Measurements from ENCODE around the gene PLS3.
"Not testable (repeated sequence)": the region's sequence is repeated elsewhere in the genome, so short reads cannot be mapped to it uniquely, and the experiment has no call there.

Gene PLS3

GRCh38 chrX:115616943-115617563 lies 56.1 kb downstream of the PLS3 start:
- DNase-seq = no peak

- no peak for DNase-seq
Observed at GRCh38 chrX:115622534-115622933, 61.6 kb downstream of the PLS3 start.

- DNase-seq = no peak
Observed at GRCh38 chrX:115624916-115625315, 63.9 kb downstream of the PLS3 start.

- DNase-seq = no peak
Observed at GRCh38 chrX:115625572-115626301, 64.8 kb downstream of the PLS3 start.

- DNase-seq = no peak
Observed at GRCh38 chrX:115630204-115630603, 69.2 kb downstream of the PLS3 start.

GRCh38 chrX:115632455-115632854 lies 71.5 kb downstream of the PLS3 start:
- no peak for DNase-seq

GRCh38 chrX:115633397-115633796 lies 72.4 kb downstream of the PLS3 start:
- not testable (repeated sequence) for DNase-seq

- DNase-seq = no peak
Observed at GRCh38 chrX:115639334-115639880, 78.4 kb downstream of the PLS3 start.

GRCh38 chrX:115642311-115642710 lies 81.3 kb downstream of the PLS3 start:
- no peak for DNase-seq

- peak; percentile 37 for DNase-seq
Observed at GRCh38 chrX:115642895-115643530, 82.0 kb downstream of the PLS3 start.

- not testable (repeated sequence) for DNase-seq
Observed at GRCh38 chrX:115644397-115644796, 83.4 kb downstream of the PLS3 start.

- DNase-seq = no peak
Observed at GRCh38 chrX:115649461-115650063, 88.6 kb downstream of the PLS3 start.

- DNase-seq = no peak
Observed at GRCh38 chrX:115650449-115650848, 89.5 kb downstream of the PLS3 start.

GRCh38 chrX:115650916-115651315 lies 89.9 kb downstream of the PLS3 start:
- no peak for DNase-seq

GRCh38 chrX:115652221-115652620 lies 91.2 kb downstream of the PLS3 start:
- no peak for DNase-seq

- DNase-seq = no peak
Observed at GRCh38 chrX:115665122-115665521, 104.1 kb downstream of the PLS3 start.

GRCh38 chrX:115679460-115679859 lies 118.5 kb downstream of the PLS3 start:
- no peak for DNase-seq

GRCh38 chrX:115687595-115687994 lies 126.6 kb downstream of the PLS3 start:
- DNase-seq = no peak

GRCh38 chrX:115689931-115690330 lies 129.0 kb downstream of the PLS3 start:
- DNase-seq = no peak

- peak; percentile 11 for DNase-seq
Observed at GRCh38 chrX:115690511-115691216, 129.7 kb downstream of the PLS3 start.

- no peak for DNase-seq
Observed at GRCh38 chrX:115693476-115693875, 132.5 kb downstream of the PLS3 start.

- DNase-seq = no peak
Observed at GRCh38 chrX:115694028-115694427, 133.1 kb downstream of the PLS3 start.

- DNase-seq = no peak
Observed at GRCh38 chrX:115696039-115696438, 135.1 kb downstream of the PLS3 start.
